HepG2 (cell line): ENCODE data around the gene RPS6KA2. TPM values are rescaled to one million over a fixed set of nuclear protein-coding genes. Genes with fewer than 3 reads are reported as not detected.

Experiments used
- ATAC-seq: fragments of 200-7000 bp; cut with Tn5 transposase; 3 replicates; pipeline ENCODE4 v1.9.1; 2020; ENCODE audit warnings: mild to moderate bottlenecking, moderate library complexity
- BruUV-seq: library from RNA; stranded (reverse); fragments of 400-500 nt; replicated peaks from 2 replicates; lab custom pipeline; 2021; lab: Mats Ljungman, UMichigan
- CTCF ChIA-PET: fragments of 300-600 bp; formaldehyde crosslinking; extraction: SDS; loops from one replicate; lab custom pipeline; 2021; ENCODE audit warnings: low total read pairs, inconsistent platforms, low intra/inter-chr PET ratio; lab: Yijun Ruan, JAX
- POLR2A ChIA-PET: fragments of 350-600 bp; sonication (Branson Sonifier 250); formaldehyde crosslinking; loops from one replicate; lab custom pipeline; 2020; ENCODE audit warnings: antibody characterized with exemption, inconsistent platforms; lab: Yijun Ruan, JAX
- DNase-seq: peaks from one replicate; pipeline ENCODE4 v3.0.0-alpha.2; 2015; ENCODE audit warnings: low spot score
- FAIRE-seq: peaks from 3 replicates; lab custom pipeline; 2011; peaks lifted over from hg19 to GRCh38; lab: Jason Lieb, UNC
- H2AFZ ChIP-seq: one replicate; pipeline ENCODE4 v1.6.1; 2011; ENCODE audit warnings: low read length, inconsistent platforms
- H3K27ac ChIP-seq: fragments of 300-600 bp; 3 replicates; pipeline ENCODE4 v1.8.0; 2011; ENCODE audit warnings: mixed run types, mild to moderate bottlenecking, mixed read lengths, low read length, inconsistent platforms; ENCODE audit not compliant: insufficient read depth; ENCODE audit errors: extremely low read length
- H3K27me3 ChIP-seq, 2 experiments: fragments of 200-600 bp in 1 of 2; 2 replicates in 1 of 2; 3 replicates in 1 of 2; pipeline versions ENCODE4 v1.6.0 to v1.8.0; 2011; ENCODE audit warnings: low read length in 2 of 2, mild to moderate bottlenecking in 2 of 2, moderate library complexity in 2 of 2, inconsistent platforms in 1 of 2; ENCODE audit not compliant: insufficient read depth in 2 of 2, control insufficient read depth in 1 of 2
- H3K36me3 ChIP-seq, 2 experiments: fragments of 200-600 bp in 1 of 2; replicated peaks in 1 of 2; 2 replicates in 1 of 2; 3 replicates in 1 of 2; pipeline versions ENCODE4 v1.5.1 to v1.8.0; 2011; ENCODE audit warnings: low read length in 2 of 2, inconsistent platforms in 1 of 2; ENCODE audit not compliant: insufficient read depth in 2 of 2, control insufficient read depth in 1 of 2
- H3K4me1 ChIP-seq: 2 replicates; pipeline ENCODE4 v1.5.1; 2012; ENCODE audit warnings: low read length, inconsistent platforms; ENCODE audit not compliant: insufficient read depth
- H3K4me2 ChIP-seq: 2 replicates; pipeline ENCODE4 v1.6.0; 2011; ENCODE audit warnings: low read depth, low read length, inconsistent platforms
- H3K4me3 ChIP-seq, 3 experiments: fragments of 200-600 bp in 1 of 3; sonication (generic), shearing (Covaris generic) in 1 of 3; replicated peaks in 1 of 3; 2 replicates each; pipeline ENCODE4 v1.5.1; 2011 to 2016; ENCODE audit warnings: low read length in 3 of 3, inconsistent platforms in 2 of 3, low read depth in 2 of 3, mild to moderate bottlenecking in 2 of 3, control low read depth in 1 of 3, mixed read lengths in 1 of 3; ENCODE audit not compliant: insufficient read depth in 1 of 3
- H3K79me2 ChIP-seq: one replicate; pipeline ENCODE4 v1.6.1; 2011; ENCODE audit warnings: low read length, inconsistent platforms; ENCODE audit not compliant: insufficient read depth
- H3K9ac ChIP-seq: 2 replicates; pipeline ENCODE4 v1.6.0; 2011; ENCODE audit warnings: mild to moderate bottlenecking, low read depth, low read length, inconsistent platforms; ENCODE audit not compliant: insufficient read depth
- H3K9me3 ChIP-seq: 2 replicates; pipeline ENCODE4 v1.5.1; 2012; ENCODE audit warnings: mild to moderate bottlenecking, low read length
- H4K20me1 ChIP-seq: 2 replicates; pipeline ENCODE4 v1.6.0; 2011; ENCODE audit warnings: inconsistent platforms, mild to moderate bottlenecking, low read length, moderate library complexity; ENCODE audit not compliant: insufficient read depth
- BORCS8-MEF2B ChIP-seq: sonication (generic); formaldehyde crosslinking; IDR thresholded peaks from 2 replicates; pipeline ENCODE4 v1.8.0; 2022; ENCODE audit warnings: mild to moderate bottlenecking, missing genetic modification reagents
- CEBPZ ChIP-seq: IDR thresholded peaks from 2 replicates; pipeline ENCODE4 v1.6.1; 2012; ENCODE audit warnings: low read length, improper control_type of control experiment
- EZH2 ChIP-seq: conservative IDR thresholded peaks from 2 replicates; pipeline ENCODE4 v1.6.1; 2012; ENCODE audit warnings: mild to moderate bottlenecking, low read depth, low read length, moderate library complexity
- JUNB ChIP-seq: sonication (generic); formaldehyde crosslinking; IDR thresholded peaks from 2 replicates; pipeline ENCODE4 v1.8.0; 2022; ENCODE audit warnings: missing genetic modification reagents, mild to moderate bottlenecking, borderline replicate concordance
- MYPOP ChIP-seq: sonication (generic); formaldehyde crosslinking; IDR thresholded peaks from 2 replicates; pipeline ENCODE4 v1.8.1; 2023; ENCODE audit warnings: mild to moderate bottlenecking, moderate library complexity, missing genetic modification reagents
- TEAD3 ChIP-seq: optimal IDR thresholded peaks from 2 replicates; pipeline ENCODE3; 2016; ENCODE audit warnings: borderline replicate concordance
- ZFP37 ChIP-seq: sonication (generic); formaldehyde crosslinking; IDR thresholded peaks from 2 replicates; pipeline ENCODE4 v1.4.0; 2020; ENCODE audit warnings: missing genetic modification reagents, borderline replicate concordance
- ZNF761 ChIP-seq: sonication (generic); formaldehyde crosslinking; conservative IDR thresholded peaks from 2 replicates; pipeline ENCODE4 v1.4.0; 2020; ENCODE audit warnings: mild to moderate bottlenecking, missing genetic modification reagents
- ZNF816 ChIP-seq: sonication (generic); formaldehyde crosslinking; IDR thresholded peaks from 2 replicates; pipeline ENCODE4 v1.8.0; 2022; ENCODE audit warnings: missing genetic modification reagents, mild to moderate bottlenecking, borderline replicate concordance
- WGBS: methylation state at CpG from one replicate; pipeline ENCODE4 v1.1.6; 2017; ENCODE audit warnings: low lambda C conversion rate; 5-methylcytosine and 5-hydroxymethylcytosine counted together
- in situ Hi-C: cut with HindIII; loops from 2 replicates; pipeline ENCODE4 v1.10.0; 2017; ENCODE audit warnings: low pct_unique_long_range_greater_than_20kb; ENCODE audit not compliant: extremely low pct_ligation_motif_present
- intact Hi-C: fragments of 100-400 bp; cut with micrococcal nuclease; formaldehyde crosslinking; loops from one replicate; pipeline ENCODE4 v1.10.0; 2022; ENCODE audit not compliant: unreplicated experiment
- polyA plus RNA-seq, 8 experiments: library from polyadenylated mRNA; depleted of rRNA in 3 of 8; stranded (reverse) in 7 of 8; unstranded in 1 of 8; fragments of >200 nt; fragmentation: Illumina TruSeq in 4 of 8; extraction: Trizol in 4 of 8; gene quantifications; 2 replicates each; pipeline versions ENCODE4 v1.2.1 to v1.2.3, GENCODE V29; 2011 to 2016; ENCODE audit warnings: low read depth in 4 of 8, missing spikeins in 1 of 8, mixed read lengths in 1 of 8; ENCODE audit not compliant: insufficient read depth in 1 of 8
- total RNA-seq, 5 experiments: library from RNA; depleted of rRNA; stranded (reverse); fragments of >200 nt; fragmentation: Illumina TruSeq; extraction: Trizol; gene quantifications; 2 replicates each; pipeline ENCODE4 v1.2.3, GENCODE V29; 2016; ENCODE audit warnings: low read depth in 1 of 5
- TF ChIP-seq, protein P1 (sequence below): sonication (generic); formaldehyde crosslinking; IDR thresholded peaks from 2 replicates; pipeline ENCODE4 v1.4.0; 2020; ENCODE audit warnings: mild to moderate bottlenecking, missing genetic modification reagents
- TF ChIP-seq, protein P2 (sequence below): sonication (generic); formaldehyde crosslinking; conservative IDR thresholded peaks from 2 replicates; pipeline ENCODE4 v1.4.0; 2020; ENCODE audit warnings: missing genetic modification reagents

The RPS6KA2 gene
- total and polyA plus RNA-seq, 2 of the 13 experiments (the other 11 are each of a cell fraction or from before 2014, with no cell fraction given) = 0.22 to 0.38 TPM

DNA sequence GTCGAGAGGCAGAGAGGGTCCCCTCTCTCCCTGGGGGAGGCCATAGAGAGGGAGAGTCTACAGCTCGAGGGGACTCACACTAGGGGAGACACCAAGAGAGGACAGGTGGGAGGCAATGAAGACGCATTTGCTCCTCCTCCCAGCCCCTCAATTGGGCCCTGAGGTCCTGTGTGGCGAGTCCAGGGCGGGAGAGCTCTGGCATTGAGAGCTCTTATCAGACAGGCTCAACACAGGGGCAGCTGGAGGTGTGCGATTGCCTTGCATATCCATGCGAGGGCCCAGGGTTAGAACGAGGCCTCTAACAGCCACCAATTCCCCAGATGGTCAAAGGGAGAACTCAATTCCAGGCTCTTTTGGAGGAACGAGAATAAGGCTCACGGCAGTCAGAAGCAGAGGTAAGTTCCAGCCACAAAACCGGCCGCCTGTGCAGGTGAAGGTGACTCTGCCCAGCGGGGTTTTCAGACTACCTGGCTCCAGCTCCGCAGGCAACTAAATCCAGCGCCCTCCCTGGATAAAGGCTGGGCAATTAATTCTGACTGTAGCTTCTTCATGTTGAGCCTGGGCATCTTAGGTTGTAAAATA is 150.3 kb downstream of the RPS6KA2 start:
- WGBS = 16% methylated on average over 11 of the region's 15 CpGs
- intact Hi-C loops = no loop called here
- DNase-seq = no peak
- ChIA-PET CTCF (no interaction called here), POLR2A (no interaction called here)
- H3K36me3 ChIP-seq = no peaks in the 10 kb centered on the region
- H3K9me3 ChIP-seq = no peaks in the 10 kb centered on the region
- H3K4me3 ChIP-seq = no peak overlapping the region
- no peak overlapping the region for H3K4me2 ChIP-seq
- H3K4me1 ChIP-seq = peaks cover 7% of the 10 kb centered on the region
- in situ Hi-C loops = no loop called here
- no peaks in the 10 kb centered on the region for H4K20me1 ChIP-seq
- ATAC-seq = peak; percentile 58
- H3K27me3 ChIP-seq = peaks cover 16 to 81% of the 10 kb centered on the region in 2 experiments
- no peak overlapping the region for H3K9ac ChIP-seq
- H2AFZ ChIP-seq = no peak overlapping the region
- BruUV-seq = no TSS peak
- H3K27ac ChIP-seq = no peak overlapping the region
- FAIRE-seq = no peak
- TF ChIP-seq JUNB (CRISPR knock-in tag) (no peak), MYPOP (no peak), EZH2 (0 out of 2 replicates have a peak, but pooled peaks have one; percentile 51), ZNF761 (CRISPR knock-in tag) (no peak)
- TF ChIP-seq, protein P1, sequence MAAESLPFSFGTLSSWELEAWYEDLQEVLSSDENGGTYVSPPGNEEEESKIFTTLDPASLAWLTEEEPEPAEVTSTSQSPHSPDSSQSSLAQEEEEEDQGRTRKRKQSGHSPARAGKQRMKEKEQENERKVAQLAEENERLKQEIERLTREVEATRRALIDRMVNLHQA (CRISPR knock-in tag) = no peak
- no peaks in the 10 kb centered on the region for H3K79me2 ChIP-seq

DNA sequence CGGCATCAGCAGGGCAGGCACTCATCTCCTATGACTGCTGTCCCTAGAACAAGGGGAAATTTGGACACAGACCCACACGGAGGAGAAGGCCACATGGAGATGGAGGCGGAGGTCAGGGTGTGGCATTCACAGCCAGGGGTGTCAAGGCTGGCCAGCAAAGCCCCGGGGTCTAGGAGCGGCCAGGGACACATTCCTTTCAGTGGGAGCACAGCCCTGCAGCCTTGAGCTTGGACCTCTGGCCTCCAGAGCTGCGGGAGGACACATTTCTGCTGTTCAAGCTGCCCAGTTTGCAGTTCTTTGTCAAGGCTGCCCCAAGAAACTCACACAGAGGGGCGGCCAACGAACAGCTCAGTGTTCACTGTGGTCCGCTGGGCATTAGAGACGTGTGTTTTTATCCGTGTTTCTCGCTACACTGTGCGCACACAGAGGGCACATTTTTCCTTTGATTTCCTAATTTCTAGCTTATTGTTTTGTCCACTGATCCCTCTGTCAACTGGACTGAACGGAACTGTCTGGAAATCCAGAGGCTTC is 150.9 kb downstream of the RPS6KA2 start:
- 10% methylated on average over 11 of the region's 14 CpGs for WGBS
- ChIA-PET POLR2A (no interaction called here), CTCF (no interaction called here)
- TF ChIP-seq, protein P2, sequence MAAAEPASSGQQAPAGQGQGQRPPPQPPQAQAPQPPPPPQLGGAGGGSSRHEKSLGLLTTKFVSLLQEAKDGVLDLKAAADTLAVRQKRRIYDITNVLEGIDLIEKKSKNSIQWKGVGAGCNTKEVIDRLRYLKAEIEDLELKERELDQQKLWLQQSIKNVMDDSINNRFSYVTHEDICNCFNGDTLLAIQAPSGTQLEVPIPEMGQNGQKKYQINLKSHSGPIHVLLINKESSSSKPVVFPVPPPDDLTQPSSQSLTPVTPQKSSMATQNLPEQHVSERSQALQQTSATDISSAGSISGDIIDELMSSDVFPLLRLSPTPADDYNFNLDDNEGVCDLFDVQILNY (CRISPR knock-in tag) = no peak
- TF ChIP-seq ZNF816 (CRISPR knock-in tag) (no peak), BORCS8-MEF2B (CRISPR knock-in tag) (peak; percentile 18; the same call in 1 of the 2 replicates), ZFP37 (CRISPR knock-in tag) (no peak), TEAD3 (CRISPR knock-in tag) (peak; percentile 21), CEBPZ (no peak)

More for the DNA sequence above, 150.9 kb downstream of the RPS6KA2 start:
- Histone ChIP-seq H2AFZ (no peak overlapping the region), H3K4me1 (peaks cover 7% of the 10 kb centered on the region), H4K20me1 (no peaks in the 10 kb centered on the region), H3K79me2 (no peaks in the 10 kb centered on the region), H3K4me3 (no peak overlapping the region), H3K9me3 (no peaks in the 10 kb centered on the region), H3K36me3 (no peaks in the 10 kb centered on the region), H3K27me3 (peaks cover 18 to 87% of the 10 kb centered on the region in 2 experiments), H3K4me2 (no peak overlapping the region), H3K27ac (no peak overlapping the region), H3K9ac (no peak overlapping the region)
- DNase-seq (no peak), ATAC-seq (peak; percentile 85), FAIRE-seq (no peak)
- intact Hi-C loops = no loop called here
- in situ Hi-C loops = no loop called here
- no TSS peak for BruUV-seq
